ENCODE data around the gene ANKS1A. TPM values are rescaled to one million over a fixed set of nuclear protein-coding genes. Genes with fewer than 3 reads are reported as not detected.

Gene ANKS1A
- total RNA-seq, 1 experiment from 2014 or later = 35.0 TPM

DNA sequence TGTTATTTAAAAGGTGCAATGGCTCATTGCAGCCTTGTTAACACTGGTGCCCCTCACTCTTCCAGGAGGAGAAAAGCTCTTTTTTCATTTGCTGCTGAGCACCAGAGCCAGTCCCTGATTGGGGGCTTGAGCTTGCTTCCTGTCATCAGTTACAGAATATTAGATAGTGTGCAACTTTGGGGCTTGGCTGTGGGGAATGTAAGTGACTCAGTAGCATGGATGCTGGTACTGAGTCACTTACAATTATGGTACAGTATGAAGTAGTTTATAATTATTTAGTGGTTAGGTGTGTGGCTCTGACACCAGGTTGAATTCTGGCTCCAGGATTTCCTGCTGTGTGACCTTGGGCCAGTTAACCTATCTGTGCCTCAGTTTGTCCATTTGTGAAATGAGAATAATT is 37.6 kb downstream of the ANKS1A start:
- no peak for DNase-seq (ENCODE audit: low spot score)
- Mint-ChIP-seq H3K4me3 (no peak overlapping the region), H3K27ac (no peak overlapping the region), H3K36me3 (no peaks in the 10 kb centered on the region), H3K27me3 (ENCODE audit: low read depth) (no peaks in the 10 kb centered on the region; the same call in 1 of the 2 replicates), H3K4me1 (peaks cover 55% of the 10 kb centered on the region), H3K9me3 (no peaks in the 10 kb centered on the region)
- TF ChIP-seq TEAD1 (CRISPR knock-in tag; IDR thresholded peaks at IDR 0.05) = no peak
- TF ChIP-seq, protein P1, sequence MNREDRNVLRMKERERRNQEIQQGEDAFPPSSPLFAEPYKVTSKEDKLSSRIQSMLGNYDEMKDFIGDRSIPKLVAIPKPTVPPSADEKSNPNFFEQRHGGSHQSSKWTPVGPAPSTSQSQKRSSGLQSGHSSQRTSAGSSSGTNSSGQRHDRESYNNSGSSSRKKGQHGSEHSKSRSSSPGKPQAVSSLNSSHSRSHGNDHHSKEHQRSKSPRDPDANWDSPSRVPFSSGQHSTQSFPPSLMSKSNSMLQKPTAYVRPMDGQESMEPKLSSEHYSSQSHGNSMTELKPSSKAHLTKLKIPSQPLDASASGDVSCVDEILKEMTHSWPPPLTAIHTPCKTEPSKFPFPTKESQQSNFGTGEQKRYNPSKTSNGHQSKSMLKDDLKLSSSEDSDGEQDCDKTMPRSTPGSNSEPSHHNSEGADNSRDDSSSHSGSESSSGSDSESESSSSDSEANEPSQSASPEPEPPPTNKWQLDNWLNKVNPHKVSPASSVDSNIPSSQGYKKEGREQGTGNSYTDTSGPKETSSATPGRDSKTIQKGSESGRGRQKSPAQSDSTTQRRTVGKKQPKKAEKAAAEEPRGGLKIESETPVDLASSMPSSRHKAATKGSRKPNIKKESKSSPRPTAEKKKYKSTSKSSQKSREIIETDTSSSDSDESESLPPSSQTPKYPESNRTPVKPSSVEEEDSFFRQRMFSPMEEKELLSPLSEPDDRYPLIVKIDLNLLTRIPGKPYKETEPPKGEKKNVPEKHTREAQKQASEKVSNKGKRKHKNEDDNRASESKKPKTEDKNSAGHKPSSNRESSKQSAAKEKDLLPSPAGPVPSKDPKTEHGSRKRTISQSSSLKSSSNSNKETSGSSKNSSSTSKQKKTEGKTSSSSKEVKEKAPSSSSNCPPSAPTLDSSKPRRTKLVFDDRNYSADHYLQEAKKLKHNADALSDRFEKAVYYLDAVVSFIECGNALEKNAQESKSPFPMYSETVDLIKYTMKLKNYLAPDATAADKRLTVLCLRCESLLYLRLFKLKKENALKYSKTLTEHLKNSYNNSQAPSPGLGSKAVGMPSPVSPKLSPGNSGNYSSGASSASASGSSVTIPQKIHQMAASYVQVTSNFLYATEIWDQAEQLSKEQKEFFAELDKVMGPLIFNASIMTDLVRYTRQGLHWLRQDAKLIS (CRISPR knock-in tag; IDR thresholded peaks at IDR 0.05; ENCODE audit: borderline replicate concordance) = no peak
- TF ChIP-seq, protein P2, sequence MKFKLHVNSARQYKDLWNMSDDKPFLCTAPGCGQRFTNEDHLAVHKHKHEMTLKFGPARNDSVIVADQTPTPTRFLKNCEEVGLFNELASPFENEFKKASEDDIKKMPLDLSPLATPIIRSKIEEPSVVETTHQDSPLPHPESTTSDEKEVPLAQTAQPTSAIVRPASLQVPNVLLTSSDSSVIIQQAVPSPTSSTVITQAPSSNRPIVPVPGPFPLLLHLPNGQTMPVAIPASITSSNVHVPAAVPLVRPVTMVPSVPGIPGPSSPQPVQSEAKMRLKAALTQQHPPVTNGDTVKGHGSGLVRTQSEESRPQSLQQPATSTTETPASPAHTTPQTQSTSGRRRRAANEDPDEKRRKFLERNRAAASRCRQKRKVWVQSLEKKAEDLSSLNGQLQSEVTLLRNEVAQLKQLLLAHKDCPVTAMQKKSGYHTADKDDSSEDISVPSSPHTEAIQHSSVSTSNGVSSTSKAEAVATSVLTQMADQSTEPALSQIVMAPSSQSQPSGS (CRISPR knock-in tag; IDR thresholded peaks at IDR 0.05; ENCODE audit: borderline replicate concordance, low read depth) = no peak
- no peak for TF ChIP-seq NR3C1 (CRISPR knock-in tag; conservative IDR thresholded peaks at IDR 0.05; ENCODE audit: low read depth)
- TF ChIP-seq ZNF232 (CRISPR knock-in tag; IDR thresholded peaks at IDR 0.05) = no peak
- no peak for TF ChIP-seq ZNF416 (CRISPR knock-in tag; IDR thresholded peaks at IDR 0.05)
- no peak for TF ChIP-seq ESRRA (CRISPR knock-in tag; IDR thresholded peaks at IDR 0.05; ENCODE audit: borderline replicate concordance)
- TF ChIP-seq, protein P3, sequence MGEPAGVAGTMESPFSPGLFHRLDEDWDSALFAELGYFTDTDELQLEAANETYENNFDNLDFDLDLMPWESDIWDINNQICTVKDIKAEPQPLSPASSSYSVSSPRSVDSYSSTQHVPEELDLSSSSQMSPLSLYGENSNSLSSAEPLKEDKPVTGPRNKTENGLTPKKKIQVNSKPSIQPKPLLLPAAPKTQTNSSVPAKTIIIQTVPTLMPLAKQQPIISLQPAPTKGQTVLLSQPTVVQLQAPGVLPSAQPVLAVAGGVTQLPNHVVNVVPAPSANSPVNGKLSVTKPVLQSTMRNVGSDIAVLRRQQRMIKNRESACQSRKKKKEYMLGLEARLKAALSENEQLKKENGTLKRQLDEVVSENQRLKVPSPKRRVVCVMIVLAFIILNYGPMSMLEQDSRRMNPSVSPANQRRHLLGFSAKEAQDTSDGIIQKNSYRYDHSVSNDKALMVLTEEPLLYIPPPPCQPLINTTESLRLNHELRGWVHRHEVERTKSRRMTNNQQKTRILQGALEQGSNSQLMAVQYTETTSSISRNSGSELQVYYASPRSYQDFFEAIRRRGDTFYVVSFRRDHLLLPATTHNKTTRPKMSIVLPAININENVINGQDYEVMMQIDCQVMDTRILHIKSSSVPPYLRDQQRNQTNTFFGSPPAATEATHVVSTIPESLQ (CRISPR knock-in tag; IDR thresholded peaks at IDR 0.05) = no peak
- no peak for ATAC-seq
- ChIA-PET CTCF (interaction anchor here (1.0 kb wide), 1 partner anchor 11 kb away, joined by 5 read pairs; no protein-coding TSS in a partner anchor), POLR2A (no interaction called here)

DNA sequence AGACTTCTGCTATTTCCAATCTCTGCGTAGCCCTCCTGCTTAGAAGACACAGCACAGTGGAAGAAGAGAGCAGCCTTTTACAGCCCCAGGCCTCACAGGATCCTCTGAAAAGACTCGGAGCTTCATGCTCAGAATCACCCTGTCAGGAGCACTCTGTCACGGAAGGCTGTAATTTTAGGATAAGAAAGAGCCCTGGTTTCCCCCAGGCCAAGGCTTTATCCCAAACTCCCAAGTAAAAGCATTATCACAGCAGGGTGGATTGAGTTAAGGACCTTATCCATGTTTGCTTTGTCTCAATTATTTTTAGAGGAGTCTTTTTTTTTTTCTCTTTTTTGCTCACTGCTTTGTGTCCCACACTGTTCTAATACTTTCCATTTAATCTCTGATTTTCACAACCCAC is 39.2 kb downstream of the ANKS1A start:
- ChIA-PET CTCF (interaction anchor here (0.7 kb wide), 1 partner anchor 45 kb away, joined by 3 read pairs; no protein-coding TSS in a partner anchor), POLR2A (no interaction called here)
- DNase-seq (ENCODE audit: low spot score) (no peak), ATAC-seq (peak; percentile 43; the same call in 1 of the 2 replicates)
- no peaks in the 10 kb centered on the region for H3K9me3 Mint-ChIP-seq
- no peak overlapping the region for H3K4me3 Mint-ChIP-seq
- no peaks in the 10 kb centered on the region; the same call in 1 of the 2 replicates for H3K27me3 Mint-ChIP-seq (ENCODE audit: low read depth)
- no peaks in the 10 kb centered on the region for H3K36me3 Mint-ChIP-seq
- no peak overlapping the region for H3K27ac Mint-ChIP-seq
- H3K4me1 Mint-ChIP-seq = peaks cover 50% of the 10 kb centered on the region
- TF ChIP-seq, protein P4, sequence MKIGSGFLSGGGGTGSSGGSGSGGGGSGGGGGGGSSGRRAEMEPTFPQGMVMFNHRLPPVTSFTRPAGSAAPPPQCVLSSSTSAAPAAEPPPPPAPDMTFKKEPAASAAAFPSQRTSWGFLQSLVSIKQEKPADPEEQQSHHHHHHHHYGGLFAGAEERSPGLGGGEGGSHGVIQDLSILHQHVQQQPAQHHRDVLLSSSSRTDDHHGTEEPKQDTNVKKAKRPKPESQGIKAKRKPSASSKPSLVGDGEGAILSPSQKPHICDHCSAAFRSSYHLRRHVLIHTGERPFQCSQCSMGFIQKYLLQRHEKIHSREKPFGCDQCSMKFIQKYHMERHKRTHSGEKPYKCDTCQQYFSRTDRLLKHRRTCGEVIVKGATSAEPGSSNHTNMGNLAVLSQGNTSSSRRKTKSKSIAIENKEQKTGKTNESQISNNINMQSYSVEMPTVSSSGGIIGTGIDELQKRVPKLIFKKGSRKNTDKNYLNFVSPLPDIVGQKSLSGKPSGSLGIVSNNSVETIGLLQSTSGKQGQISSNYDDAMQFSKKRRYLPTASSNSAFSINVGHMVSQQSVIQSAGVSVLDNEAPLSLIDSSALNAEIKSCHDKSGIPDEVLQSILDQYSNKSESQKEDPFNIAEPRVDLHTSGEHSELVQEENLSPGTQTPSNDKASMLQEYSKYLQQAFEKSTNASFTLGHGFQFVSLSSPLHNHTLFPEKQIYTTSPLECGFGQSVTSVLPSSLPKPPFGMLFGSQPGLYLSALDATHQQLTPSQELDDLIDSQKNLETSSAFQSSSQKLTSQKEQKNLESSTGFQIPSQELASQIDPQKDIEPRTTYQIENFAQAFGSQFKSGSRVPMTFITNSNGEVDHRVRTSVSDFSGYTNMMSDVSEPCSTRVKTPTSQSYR (CRISPR knock-in tag; IDR thresholded peaks at IDR 0.05) = no peak
- TF ChIP-seq EMX1 (CRISPR knock-in tag; IDR thresholded peaks at IDR 0.05) = no peak
- TF ChIP-seq, protein P5, sequence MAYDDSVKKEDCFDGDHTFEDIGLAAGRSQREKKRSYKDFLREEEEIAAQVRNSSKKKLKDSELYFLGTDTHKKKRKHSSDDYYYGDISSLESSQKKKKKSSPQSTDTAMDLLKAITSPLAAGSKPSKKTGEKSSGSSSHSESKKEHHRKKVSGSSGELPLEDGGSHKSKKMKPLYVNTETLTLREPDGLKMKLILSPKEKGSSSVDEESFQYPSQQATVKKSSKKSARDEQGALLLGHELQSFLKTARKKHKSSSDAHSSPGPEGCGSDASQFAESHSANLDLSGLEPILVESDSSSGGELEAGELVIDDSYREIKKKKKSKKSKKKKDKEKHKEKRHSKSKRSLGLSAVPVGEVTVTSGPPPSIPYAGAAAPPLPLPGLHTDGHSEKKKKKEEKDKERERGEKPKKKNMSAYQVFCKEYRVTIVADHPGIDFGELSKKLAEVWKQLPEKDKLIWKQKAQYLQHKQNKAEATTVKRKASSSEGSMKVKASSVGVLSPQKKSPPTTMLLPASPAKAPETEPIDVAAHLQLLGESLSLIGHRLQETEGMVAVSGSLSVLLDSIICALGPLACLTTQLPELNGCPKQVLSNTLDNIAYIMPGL (CRISPR knock-in tag; IDR thresholded peaks at IDR 0.05) = no peak
- TF ChIP-seq, protein P3 (CRISPR knock-in tag; IDR thresholded peaks at IDR 0.05) = no peak
- TF ChIP-seq, protein P6, sequence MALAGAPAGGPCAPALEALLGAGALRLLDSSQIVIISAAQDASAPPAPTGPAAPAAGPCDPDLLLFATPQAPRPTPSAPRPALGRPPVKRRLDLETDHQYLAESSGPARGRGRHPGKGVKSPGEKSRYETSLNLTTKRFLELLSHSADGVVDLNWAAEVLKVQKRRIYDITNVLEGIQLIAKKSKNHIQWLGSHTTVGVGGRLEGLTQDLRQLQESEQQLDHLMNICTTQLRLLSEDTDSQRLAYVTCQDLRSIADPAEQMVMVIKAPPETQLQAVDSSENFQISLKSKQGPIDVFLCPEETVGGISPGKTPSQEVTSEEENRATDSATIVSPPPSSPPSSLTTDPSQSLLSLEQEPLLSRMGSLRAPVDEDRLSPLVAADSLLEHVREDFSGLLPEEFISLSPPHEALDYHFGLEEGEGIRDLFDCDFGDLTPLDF (CRISPR knock-in tag; IDR thresholded peaks at IDR 0.05) = no peak
- no peak for TF ChIP-seq ZBTB21 (CRISPR knock-in tag; IDR thresholded peaks at IDR 0.05; ENCODE audit: borderline replicate concordance)
- TF ChIP-seq, protein P7, sequence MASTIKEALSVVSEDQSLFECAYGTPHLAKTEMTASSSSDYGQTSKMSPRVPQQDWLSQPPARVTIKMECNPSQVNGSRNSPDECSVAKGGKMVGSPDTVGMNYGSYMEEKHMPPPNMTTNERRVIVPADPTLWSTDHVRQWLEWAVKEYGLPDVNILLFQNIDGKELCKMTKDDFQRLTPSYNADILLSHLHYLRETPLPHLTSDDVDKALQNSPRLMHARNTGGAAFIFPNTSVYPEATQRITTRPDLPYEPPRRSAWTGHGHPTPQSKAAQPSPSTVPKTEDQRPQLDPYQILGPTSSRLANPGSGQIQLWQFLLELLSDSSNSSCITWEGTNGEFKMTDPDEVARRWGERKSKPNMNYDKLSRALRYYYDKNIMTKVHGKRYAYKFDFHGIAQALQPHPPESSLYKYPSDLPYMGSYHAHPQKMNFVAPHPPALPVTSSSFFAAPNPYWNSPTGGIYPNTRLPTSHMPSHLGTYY (CRISPR knock-in tag; IDR thresholded peaks at IDR 0.05) = no peak
- TF ChIP-seq, protein P8, sequence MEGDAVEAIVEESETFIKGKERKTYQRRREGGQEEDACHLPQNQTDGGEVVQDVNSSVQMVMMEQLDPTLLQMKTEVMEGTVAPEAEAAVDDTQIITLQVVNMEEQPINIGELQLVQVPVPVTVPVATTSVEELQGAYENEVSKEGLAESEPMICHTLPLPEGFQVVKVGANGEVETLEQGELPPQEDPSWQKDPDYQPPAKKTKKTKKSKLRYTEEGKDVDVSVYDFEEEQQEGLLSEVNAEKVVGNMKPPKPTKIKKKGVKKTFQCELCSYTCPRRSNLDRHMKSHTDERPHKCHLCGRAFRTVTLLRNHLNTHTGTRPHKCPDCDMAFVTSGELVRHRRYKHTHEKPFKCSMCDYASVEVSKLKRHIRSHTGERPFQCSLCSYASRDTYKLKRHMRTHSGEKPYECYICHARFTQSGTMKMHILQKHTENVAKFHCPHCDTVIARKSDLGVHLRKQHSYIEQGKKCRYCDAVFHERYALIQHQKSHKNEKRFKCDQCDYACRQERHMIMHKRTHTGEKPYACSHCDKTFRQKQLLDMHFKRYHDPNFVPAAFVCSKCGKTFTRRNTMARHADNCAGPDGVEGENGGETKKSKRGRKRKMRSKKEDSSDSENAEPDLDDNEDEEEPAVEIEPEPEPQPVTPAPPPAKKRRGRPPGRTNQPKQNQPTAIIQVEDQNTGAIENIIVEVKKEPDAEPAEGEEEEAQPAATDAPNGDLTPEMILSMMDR (IDR thresholded peaks at IDR 0.05) = no peak

All from WTC11 (cell line).